OCI-LY7 (cell line): ENCODE data around the gene ARAP1.

ENCODE experiments used
- CTCF ChIP-seq: fragments of 200-600 bp; sonication (generic); conservative IDR thresholded peaks from 2 replicates; pipeline ENCODE4 v1.5.1; 2014; ENCODE audit warnings: mild to moderate bottlenecking, antibody characterized with exemption, low read length, moderate library complexity, mixed read lengths
- EZH2phosphoT487 ChIP-seq: fragments of 200-600 bp; sonication (generic); IDR thresholded peaks from 2 replicates; pipeline ENCODE4 v1.6.1; 2018; ENCODE audit warnings: low read depth, borderline replicate concordance, mild to moderate bottlenecking, mixed run types, antibody characterized with exemption, low read length, moderate library complexity, mixed read lengths

DNA sequence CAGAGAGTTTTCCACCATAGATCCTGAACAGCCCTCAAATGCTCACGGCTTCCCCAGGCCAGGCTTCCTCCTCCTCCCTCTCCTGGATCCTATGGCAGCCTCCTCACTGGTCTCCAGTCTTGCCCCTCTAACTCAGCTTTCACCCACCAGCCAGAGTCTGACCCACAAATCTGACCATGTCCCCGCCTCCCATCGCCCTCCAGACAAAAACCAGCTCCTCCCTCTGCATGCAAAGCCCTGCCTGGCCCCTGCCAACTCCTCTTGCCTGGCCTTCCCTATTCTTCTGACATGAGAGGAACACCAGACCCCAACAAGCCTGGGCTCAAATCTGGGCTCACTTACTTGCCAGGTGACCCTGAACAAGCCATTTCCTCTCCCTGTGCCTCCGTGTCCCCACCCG is 45.6 kb downstream of the ARAP1 start:
- no peak for TF ChIP-seq CTCF
- TF ChIP-seq EZH2phosphoT487, result no peak
